HUES48 (cell line): ENCODE data around the gene ADH1B.

ENCODE experiments used
- H3K27ac ChIP-seq: one replicate; pipeline ENCODE4 v1.7.0; 2013; ENCODE audit warnings: low read depth, low read length, inconsistent platforms
- H3K27me3 ChIP-seq: 2 replicates; pipeline ENCODE4 v1.6.1; 2013; ENCODE audit warnings: mild to moderate bottlenecking, low read length; ENCODE audit not compliant: control insufficient read depth, insufficient read depth
- H3K36me3 ChIP-seq: 2 replicates; pipeline ENCODE4 v1.6.1; 2013; ENCODE audit warnings: low read length; ENCODE audit not compliant: control insufficient read depth, insufficient read depth
- H3K4me1 ChIP-seq: 2 replicates; pipeline ENCODE4 v1.6.1; 2013; ENCODE audit warnings: mild to moderate bottlenecking, low read length; ENCODE audit not compliant: control insufficient read depth, insufficient read depth
- H3K4me3 ChIP-seq: 2 replicates; pipeline ENCODE4 v1.5.1; 2013; ENCODE audit warnings: mild to moderate bottlenecking, low read depth, low read length
- H3K9ac ChIP-seq: 2 replicates; pipeline ENCODE4 v1.6.1; 2013; ENCODE audit warnings: mild to moderate bottlenecking, low read depth, low read length, moderate library complexity
- H3K9me3 ChIP-seq: 2 replicates; pipeline ENCODE4 v1.6.1; 2013; ENCODE audit warnings: low read length; ENCODE audit not compliant: control insufficient read depth, insufficient read depth

ADH1B gene

DNA sequence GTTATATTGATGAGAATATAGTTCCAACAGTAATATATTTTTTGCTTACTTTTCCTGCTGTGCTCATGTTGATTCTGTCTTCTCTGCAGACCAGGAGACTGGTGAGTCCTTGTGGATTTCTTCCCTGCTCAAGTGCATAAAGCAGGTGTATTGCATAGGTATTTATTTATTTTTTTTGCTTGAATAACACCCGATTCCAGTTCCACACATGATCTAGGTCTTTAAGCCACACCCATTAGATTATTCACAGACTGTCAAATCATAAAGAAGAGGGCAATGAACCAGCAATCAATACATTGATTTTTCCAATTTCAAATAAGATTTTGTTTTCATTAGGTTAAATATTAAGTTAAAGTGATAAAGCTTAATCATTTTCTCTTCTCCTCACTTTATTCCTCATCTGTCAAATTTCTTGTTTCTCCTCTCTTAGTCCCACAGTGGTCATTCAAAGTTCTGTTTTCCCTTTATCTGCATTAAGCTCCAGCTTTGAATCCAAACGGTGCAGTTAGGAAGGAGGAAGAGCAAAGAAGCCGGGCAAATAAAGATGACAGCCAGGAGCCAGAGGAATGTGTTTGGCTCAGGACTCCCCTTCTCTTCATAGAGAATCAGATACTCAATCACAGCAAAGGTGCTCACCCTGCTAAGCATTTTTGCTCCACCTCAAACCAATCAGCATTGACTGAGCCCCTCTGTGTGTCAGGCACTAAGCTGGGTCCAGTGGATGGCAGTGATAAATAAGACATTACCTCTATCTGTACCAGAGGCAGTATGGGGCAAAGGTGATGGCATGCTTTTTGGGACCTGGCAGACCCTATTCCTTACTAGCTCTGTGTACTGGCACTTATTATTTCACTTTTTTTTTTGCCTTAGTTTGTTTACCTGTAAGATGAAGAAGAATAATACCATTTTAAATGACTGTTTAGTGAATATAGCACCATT is 30.1 kb downstream of the ADH1B start, which contains the start of gene ADH1A:
Gene ADH1A (minus strand): TSS at position 138 of the 939 bp plus-strand sequence. CDS start 71 bp downstream, at position 67.
- Histone ChIP-seq H3K27me3 (no peaks in the 10 kb centered on the region), H3K4me1 (no peaks in the 10 kb centered on the region), H3K9ac (no peak within 1 kb of the TSS), H3K9me3 (no peaks in the 10 kb centered on the region), H3K36me3 (no peaks in the 10 kb centered on the region), H3K27ac (no peak within 1 kb of the TSS), H3K4me3 (no peak within 1 kb of the TSS)

DNA sequence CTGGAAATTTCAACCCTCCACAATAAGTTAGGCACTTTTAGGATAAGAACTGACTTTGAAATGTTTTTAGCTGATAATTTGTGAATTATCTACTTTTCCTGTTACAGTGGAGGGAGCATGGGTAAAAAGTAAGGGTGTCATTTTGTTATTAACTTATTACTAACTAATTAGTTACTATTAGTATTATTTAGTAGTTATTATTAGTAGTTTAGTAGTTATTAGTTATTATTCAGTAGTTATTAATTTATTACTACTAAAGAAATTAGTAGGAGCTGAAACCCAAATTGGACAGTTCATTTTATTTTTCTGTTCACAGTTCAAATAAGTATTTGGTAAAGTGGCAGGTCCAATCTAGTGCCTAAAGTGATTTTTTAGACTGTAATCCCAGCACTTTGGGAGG is 35.8 kb downstream of the ADH1B start:
- Histone ChIP-seq H3K4me3 (no peak overlapping the region), H3K27me3 (no peaks in the 10 kb centered on the region), H3K36me3 (no peaks in the 10 kb centered on the region), H3K4me1 (no peaks in the 10 kb centered on the region), H3K9me3 (no peaks in the 10 kb centered on the region), H3K27ac (no peak overlapping the region), H3K9ac (no peak overlapping the region)

DNA sequence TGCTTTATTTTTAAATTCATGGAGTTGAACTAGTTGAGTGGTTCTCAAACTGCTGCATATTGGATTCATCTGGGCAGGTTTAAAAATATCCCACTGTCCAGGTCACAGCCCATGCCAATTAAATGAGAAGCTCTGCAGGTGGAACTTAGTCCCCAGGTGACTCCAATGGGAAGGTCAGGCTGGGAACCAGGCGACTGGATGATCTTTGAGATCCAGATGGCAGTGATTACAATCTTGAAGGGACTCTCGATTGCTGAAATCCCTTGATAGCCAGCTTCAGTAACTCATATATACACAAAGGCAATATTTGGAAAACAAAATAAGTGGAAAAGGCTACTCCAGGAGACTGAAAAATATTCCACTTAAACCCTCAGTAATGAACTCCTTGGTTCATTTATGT is 38.5 kb downstream of the ADH1B start:
- no peaks in the 10 kb centered on the region for H3K27me3 ChIP-seq
- no peak overlapping the region for H3K4me3 ChIP-seq
- no peak overlapping the region for H3K9ac ChIP-seq
- H3K36me3 ChIP-seq: no peaks in the 10 kb centered on the region
- peaks cover 7% of the 10 kb centered on the region; the same call in 1 of the 2 replicates for H3K4me1 ChIP-seq
- no peak overlapping the region for H3K27ac ChIP-seq
- no peaks in the 10 kb centered on the region for H3K9me3 ChIP-seq

DNA sequence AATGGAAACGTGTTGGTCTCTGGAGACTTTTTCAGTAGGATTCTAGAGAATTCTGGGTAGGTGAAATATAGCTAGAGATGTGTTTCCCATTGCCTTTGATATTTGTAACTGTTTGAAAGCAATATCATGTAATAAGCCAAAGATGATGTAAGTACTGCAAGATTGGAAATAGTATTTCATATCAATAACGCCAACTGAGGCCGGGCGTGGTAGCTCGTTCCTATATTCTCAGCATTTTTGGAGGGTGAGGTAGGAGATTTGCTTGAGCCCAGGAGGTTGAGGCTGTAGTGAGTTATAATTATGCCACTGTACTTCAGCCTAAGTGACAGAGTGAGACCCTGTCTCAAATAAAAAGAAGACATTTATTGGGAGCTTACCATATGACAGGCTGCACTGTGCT is 39.9 kb downstream of the ADH1B start:
- no peaks in the 10 kb centered on the region for H3K27me3 ChIP-seq

DNA sequence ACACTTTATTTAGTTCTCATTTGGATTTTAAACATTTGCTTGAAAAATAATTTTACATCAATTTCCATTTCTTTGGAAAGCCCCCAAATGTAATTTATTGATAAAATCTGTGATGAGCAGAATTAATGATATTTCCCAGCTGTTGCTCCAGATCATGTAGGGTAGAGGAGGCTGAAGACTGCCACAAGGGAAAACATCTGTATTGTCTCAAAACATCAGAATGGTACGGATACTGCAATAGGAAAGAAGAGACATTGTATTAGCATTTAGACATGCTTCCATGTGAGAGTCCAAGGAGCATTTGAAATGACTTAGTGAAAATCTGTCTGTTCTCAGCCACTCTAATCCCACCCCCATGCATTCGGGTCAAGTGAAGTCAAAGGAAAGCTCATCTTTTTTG is 44.8 kb downstream of the ADH1B start:
- no peak overlapping the region for H3K9ac ChIP-seq
- no peak overlapping the region for H3K4me3 ChIP-seq
- H3K27ac ChIP-seq: no peak overlapping the region
- no peaks in the 10 kb centered on the region for H3K9me3 ChIP-seq
- no peaks in the 10 kb centered on the region for H3K27me3 ChIP-seq
- H3K4me1 ChIP-seq: peaks cover 7% of the 10 kb centered on the region; the same call in 1 of the 2 replicates
- no peaks in the 10 kb centered on the region for H3K36me3 ChIP-seq

More for the DNA sequence above, 39.9 kb downstream of the ADH1B start:
- Histone ChIP-seq H3K9me3 (no peaks in the 10 kb centered on the region), H3K36me3 (no peaks in the 10 kb centered on the region), H3K9ac (no peak overlapping the region), H3K27ac (no peak overlapping the region), H3K4me1 (peaks cover 7% of the 10 kb centered on the region; the same call in 1 of the 2 replicates), H3K4me3 (no peak overlapping the region)

DNA sequence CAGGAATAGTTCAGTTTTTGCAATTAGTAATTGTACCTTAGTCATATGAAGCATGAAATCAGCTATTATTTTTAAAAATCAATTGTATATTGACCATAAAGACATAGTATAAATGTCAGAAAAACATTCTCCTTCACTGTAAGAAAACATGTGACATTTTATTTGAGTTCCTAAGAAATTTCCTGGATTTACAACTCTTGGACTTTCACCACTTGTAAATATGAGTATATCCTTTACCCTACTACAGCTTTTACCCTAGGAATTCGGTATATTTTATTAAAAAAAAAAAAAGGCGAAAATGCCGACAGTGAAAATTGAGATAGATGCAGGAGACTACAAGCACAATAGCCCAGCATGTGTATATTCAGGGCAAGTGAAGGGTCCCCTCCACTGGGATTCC is 45.3 kb downstream of the ADH1B start:
- H3K36me3 ChIP-seq: no peaks in the 10 kb centered on the region
- no peaks in the 10 kb centered on the region for H3K27me3 ChIP-seq
- H3K9ac ChIP-seq: no peak overlapping the region
- H3K9me3 ChIP-seq: peaks cover 5% of the 10 kb centered on the region
- H3K4me1 ChIP-seq: peaks cover 7% of the 10 kb centered on the region; the same call in 1 of the 2 replicates
- H3K4me3 ChIP-seq: no peak overlapping the region
- H3K27ac ChIP-seq: no peak overlapping the region

DNA sequence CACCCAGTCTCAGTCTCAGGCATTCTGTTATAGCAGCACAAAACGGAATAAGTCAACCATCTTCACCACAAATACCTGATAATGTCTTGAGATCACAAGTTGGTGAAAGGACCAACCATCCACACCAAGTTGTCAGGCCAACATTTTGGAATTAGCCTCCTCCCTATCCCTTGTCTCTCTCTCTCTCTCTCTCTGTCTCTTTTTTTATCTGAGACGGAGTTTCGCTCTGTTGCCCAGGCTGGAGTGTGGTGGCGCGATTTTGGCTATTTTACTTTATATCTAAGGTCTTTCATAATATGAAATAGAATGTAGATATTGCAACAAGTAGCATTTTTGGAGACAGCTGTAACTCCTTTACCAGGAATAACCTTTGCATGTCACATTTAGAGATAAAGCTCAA is 46.2 kb downstream of the ADH1B start:
- H3K27me3 ChIP-seq: no peaks in the 10 kb centered on the region
- peaks cover 9% of the 10 kb centered on the region for H3K9me3 ChIP-seq
- peaks cover 7% of the 10 kb centered on the region; the same call in 1 of the 2 replicates for H3K4me1 ChIP-seq
- no peak overlapping the region for H3K27ac ChIP-seq
- H3K4me3 ChIP-seq: no peak overlapping the region
- H3K36me3 ChIP-seq: no peaks in the 10 kb centered on the region
- no peak overlapping the region for H3K9ac ChIP-seq

DNA sequence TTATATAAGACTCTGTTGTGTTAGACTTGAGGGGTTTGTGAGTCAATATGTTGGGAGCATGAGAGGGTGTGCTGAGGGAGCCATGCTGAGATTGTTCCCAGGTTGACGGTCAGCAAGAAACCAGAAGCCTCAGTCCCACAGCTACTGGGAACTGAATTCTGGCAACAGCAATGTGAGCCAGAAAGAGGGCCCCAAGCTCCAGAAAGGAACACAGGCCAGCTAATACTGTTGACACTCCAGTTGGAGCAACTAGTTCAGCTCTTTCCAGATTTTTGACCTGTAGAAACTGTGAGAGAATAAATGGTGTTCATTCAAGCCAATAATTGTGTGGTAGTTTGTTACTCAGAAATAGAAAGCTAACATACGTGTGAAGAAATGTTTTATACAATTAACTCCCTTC is 47.5 kb downstream of the ADH1B start:
- no peak overlapping the region for H3K27ac ChIP-seq
- H3K9ac ChIP-seq: no peak overlapping the region
- H3K36me3 ChIP-seq: no peaks in the 10 kb centered on the region
- peaks cover 9% of the 10 kb centered on the region for H3K9me3 ChIP-seq
- H3K4me3 ChIP-seq: no peak overlapping the region
- no peaks in the 10 kb centered on the region for H3K4me1 ChIP-seq
- H3K27me3 ChIP-seq: no peaks in the 10 kb centered on the region

DNA sequence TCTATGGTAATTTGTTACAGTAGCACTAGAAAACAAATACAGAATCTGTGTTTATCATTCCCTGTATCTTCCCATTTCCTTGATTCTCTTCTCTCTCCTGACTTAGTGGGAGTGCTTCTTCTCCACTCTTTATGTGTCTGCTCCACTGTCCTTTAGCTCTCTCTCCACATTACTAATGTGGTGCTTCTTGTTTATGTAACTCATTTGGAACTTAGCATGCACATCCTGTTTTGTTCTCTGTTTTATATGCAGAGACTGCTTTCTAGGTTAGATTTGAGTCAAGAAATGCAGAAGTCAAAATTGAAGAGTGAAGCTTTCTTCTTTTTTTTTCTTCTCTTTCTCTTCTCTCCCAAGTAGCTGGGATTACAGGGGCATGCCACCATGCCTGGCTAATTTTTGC is 56.3 kb downstream of the ADH1B start:
- Histone ChIP-seq H3K27ac (no peak overlapping the region), H3K4me1 (no peaks in the 10 kb centered on the region)

More for the DNA sequence above, 56.3 kb downstream of the ADH1B start:
- H3K4me3 ChIP-seq: no peak overlapping the region
- H3K9me3 ChIP-seq: no peaks in the 10 kb centered on the region
- H3K27me3 ChIP-seq: no peaks in the 10 kb centered on the region
- H3K36me3 ChIP-seq: no peaks in the 10 kb centered on the region
- no peak overlapping the region for H3K9ac ChIP-seq
